AG20443 (cell line): ENCODE results near the gene ARPC5.
"Not testable (repeated sequence)": the region's sequence is repeated elsewhere in the genome, so short reads cannot be mapped to it uniquely, and the experiment has no call there.

Source experiments
- DNase-seq: peaks from one replicate; pipeline ENCODE4 v3.0.0; 2012; ENCODE audit warnings: low spot score, mixed read lengths

The ARPC5 gene

DNA sequence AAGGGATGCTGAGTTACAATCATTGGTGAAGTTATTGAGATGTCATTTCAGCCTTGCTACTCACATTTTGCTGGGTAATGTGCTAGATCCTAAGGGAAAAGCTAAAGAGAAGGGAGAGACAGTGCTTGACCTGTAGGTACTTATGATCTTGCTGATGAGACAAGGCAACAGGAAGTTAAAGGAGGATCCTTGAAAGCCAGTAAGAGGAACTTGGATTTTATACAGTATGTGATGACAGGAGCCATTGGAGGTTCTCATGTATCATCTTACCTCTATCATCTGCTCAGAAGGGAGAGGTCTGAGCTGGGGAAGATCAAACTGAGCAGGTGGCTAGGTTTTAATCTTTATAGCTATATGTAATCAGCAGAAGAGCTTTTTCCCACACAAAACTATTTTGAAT, 11.2 kb upstream of the ARPC5 start:
- no peak for DNase-seq

DNA sequence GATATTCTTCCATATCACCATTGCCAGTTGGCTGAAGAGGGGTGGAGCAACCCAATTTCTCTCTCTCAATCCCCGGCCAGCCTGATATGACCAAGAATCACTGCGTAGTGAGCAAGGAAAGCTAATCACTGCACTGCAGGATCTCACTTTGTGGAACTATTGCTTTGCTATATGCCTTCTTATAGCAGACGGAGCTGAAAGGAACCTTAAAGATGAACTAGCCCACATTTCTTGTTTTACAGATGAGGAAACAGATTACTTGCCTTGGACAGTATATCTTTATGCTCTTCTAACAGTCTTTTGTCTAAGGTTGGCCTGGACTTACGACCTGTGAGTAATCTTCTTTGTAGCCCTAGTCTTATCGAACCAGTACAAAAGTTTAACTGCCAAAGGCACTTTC, 9.9 kb upstream of the ARPC5 start:
- DNase-seq: no peak

DNA sequence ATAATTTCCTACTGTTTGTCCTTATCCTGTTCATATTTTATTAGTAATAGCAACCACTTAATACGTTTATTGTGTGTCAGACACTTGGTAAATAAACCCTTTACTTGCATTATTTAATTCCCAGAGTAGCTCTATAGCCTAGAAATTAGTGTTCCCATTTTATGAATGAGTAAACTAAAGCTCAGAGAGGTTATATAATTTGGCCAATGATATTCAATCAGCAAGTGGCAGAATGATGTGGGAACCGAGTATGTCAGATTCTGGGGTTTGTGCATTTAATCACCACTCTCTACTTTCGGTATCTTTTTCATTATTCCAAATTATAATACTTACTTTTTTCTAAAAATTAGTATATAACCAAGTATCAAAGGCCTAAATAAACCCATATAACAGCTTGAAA, 6.6 kb upstream of the ARPC5 start:
- DNase-seq: no peak

DNA sequence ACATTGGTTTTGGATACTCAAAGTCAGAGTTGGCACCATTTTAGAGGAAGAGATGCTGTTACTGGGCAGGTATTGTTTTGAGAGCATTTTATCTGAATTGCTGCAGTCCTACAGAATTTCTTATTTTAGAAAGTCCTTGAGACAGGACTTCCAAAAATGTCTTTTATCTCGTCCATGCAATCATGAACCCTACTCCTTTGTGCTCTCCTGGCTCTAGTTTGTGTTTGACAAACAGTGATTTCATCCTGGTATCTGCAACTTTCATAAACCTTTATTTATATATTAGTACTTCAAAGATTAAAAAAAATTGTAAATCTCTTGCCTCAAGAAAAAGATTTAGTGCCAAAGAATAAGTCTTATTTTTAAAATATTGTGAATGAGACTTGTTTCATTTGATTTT, 4.6 kb upstream of the ARPC5 start:
- no peak for DNase-seq

DNA sequence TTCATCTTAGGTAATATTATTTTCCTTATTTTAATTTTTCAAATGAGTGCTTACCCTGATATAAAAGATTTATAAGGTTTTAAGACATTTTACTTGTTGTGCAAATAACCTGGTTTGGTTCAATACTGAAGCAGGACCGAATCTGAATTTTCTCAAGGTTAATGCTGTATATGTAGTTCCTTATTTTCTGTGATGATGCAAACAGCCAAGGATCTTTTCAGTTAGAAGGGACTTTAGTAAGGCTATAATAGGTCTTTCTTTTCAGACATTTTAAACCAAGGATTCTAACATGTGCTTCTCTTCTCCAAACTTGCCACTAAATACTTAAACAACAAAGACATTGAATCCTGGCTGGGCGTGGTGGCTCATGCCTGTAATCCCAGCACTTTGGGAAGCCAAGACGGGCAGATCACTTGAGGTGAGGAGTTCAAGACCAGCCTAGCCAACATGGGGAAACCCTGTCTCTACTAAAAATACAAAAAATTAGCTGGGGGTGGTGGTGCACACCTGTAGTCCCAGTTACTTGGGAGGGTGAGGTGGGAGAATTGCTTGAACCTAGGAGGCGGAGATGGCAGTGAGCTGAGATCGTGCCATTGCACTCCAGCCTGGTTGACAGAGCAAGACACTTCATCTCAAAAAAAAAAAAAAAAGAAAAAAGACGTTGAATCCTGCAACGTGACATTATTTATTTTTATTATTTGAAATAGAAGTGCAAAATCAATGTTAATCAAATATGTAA, 3.2 kb upstream of the ARPC5 start:
- DNase-seq: no peak

DNA sequence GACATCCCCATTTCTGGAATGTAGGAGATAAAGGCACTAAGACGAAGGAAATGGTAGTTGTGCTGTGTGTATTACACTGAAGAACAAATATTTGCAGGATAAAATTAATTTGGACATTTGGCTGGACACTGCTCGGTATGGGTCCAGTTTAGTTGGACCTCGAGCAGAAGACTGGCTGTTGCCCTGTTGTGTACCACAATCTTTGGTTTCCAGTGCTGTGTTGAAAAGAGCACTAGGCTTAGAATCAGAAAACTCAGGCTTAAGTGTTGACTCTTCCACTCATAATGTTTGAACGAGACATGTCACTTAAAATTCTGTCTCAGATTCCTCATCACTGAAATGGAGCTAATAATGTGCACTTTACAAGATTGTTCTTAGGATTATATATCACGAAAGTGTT, 1.2 kb upstream of the ARPC5 start:
- no peak for DNase-seq

DNA sequence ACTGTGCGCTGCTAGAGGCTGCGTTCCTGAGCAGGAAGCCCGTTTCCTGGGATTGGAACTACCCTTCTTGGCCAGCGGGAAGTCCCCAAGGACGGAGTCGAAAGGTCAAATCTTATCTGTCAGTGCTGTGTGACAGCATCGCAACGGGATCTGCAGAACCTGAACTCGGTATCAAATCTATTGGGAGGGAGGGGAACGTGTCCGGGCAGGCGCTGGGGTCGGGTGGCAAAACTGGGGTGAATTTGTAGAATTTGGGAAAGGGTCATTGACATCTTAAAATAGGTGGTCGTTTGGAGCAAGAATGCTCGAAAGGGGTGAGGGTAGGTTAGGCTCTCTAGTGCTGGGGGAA, 725 bp upstream of the ARPC5 start:
- DNase-seq: no peak

DNA sequence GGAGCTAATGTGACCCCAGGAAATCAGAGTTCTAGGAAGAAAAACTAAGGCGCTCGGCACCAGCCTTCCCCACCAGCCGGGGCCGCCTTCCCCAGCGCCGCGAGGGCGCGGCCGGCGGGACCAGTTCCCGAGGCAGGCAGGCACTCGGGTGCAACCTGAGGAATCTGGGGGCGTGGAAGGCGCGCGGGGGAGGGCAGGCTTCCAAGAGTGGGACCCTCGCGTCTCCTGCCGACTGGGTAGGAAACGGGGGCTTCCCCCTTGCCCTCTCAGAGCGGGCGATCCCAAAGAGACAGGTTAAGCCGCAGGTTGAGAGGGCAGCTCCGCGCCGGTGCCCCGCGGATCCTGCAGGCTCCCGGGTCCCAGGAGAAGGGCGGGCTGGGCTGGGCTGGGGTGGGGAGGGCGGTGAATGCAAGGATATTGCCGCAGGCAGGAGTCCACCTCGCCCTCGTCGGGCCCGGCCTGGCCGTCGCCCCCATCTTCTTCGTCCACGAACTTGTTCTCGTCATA, 431 bp downstream of the ARPC5 start:
- DNase-seq: peak; percentile 45

DNA sequence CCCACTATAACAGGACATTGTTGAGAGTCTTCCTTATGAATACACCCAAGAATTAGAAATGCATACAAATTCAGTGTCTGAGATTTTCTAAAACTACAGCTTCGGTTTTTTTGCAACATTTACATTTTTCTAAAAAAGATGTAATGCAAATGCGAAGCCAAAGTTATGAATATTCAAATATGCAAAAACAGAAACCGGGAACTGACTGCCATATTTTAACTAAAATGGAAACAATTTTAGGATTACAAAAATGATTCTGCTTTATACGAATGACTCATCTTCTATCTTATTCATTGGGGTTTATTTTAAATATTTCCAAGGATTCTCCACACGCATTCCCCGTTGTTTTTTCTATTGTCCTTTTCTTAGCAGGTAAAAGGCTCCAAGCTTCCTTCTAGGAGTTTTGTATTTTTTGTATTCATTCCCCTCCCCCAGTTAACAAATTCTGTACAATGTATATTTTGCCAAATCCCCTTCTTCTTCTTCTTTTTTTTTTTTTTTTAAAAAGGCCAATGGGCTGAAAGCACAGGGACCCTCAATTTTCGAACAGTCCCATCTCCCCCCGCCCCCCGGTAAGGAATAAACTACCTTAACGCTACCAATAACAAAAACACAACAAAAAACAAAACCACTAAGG, 1.0 kb downstream of the ARPC5 start:
- DNase-seq: no peak

DNA sequence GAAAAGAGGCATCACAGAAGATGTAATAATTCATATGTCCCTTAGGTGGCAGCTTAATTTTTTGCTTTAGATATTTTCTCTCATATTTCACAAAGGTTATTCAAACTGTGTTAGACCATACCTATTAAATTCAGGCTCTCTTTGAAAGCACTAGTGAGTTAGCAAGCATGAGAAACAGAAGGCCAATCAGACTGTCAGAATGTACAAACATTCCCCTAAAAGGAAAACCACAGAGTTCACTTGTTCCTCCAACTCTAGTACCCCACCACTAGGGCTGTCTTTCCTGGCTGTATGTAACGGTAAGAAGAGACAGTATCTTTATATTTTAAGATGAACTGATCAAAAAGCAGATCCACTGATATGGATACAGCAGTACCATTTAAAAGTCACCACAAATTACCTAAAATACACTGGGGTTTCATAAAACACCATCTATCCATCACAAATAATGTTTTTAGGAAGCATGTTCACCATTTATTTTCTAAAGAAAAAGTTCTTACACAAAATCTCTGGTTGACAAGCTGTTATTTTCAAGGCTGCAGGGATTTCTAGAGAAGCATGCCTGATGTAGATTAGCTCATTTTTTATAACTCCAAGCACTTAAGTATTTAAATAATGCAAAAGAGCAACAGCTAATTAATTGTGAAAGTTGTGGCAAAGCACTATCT, 1.8 kb downstream of the ARPC5 start:
- DNase-seq: peak; percentile 47

DNA sequence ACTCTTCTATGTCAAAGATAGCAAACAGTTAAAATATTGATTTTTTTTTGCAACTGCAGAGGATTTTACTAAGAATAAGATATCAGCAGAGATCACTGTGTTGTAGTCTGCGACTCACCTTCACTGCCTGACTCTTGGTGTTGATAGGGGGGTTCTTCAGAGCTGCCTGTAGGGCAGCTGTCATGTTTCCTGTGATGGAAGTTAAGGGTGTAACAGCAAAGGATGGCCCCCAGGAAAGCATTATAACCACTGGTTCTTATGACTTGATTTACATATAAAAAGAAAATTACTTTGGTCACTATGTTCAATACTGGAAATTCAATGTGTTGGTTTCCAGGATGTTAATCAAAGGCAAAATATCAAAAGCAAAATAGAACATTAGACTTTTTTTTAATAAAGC, 2.6 kb downstream of the ARPC5 start:
- DNase-seq: no peak

DNA sequence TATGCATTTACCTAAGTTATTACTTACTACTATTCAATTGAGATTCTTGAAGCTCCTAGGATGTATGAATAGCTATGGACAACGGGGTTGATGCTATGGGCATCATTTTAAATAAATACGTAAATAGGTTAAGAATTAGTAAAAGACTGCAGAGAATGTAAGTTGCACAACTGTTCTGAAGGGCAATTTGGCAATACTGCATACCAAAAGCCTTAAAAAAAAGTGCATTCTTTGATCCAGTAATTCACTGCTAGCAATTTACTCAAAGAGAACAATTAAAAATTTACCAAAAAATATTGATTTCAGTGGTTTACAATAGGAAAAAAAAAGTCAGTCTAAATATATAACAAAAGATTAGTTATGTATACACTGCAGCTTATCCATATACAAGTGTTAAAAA, 3.5 kb downstream of the ARPC5 start:
- peak; percentile 33 for DNase-seq

DNA sequence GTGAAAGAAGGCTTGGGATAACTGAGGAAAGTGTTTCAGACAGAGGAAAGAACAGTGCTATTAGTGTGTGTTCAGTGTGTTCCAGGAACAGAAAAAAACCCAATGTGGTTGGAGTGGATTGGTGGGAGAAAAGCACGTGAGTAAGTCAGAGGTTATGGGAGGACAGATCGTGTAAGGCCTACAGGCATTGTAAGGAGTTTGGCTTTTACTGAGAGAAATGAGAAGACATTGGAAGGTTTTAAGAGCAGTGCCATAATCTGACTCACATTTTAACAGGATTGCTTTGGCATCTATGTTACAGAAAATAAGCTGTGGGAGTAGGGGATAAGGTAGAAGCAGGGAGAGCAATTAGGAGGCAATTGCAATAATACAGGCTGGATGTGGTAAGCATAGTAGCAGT, 4.8 kb downstream of the ARPC5 start:
- peak; percentile 45 for DNase-seq

DNA sequence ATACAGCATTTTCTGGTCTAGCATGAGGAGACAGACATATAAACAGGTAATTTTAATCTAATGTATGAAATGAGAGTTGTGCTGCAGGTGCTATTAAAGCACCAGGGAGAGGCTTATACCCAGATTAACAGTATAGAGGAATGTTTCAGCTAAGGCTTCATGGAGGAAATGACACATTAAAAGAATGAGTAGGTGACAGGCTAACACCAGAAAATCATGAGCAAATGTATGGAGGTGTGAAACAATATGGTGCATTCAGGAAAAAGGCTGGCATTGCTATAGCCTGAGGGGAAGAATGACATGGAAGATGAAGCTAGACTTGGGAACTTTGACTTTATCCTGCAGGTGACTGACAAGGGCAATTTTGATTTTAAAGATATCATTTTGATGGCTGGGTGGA, 7.0 kb downstream of the ARPC5 start:
- no peak for DNase-seq

DNA sequence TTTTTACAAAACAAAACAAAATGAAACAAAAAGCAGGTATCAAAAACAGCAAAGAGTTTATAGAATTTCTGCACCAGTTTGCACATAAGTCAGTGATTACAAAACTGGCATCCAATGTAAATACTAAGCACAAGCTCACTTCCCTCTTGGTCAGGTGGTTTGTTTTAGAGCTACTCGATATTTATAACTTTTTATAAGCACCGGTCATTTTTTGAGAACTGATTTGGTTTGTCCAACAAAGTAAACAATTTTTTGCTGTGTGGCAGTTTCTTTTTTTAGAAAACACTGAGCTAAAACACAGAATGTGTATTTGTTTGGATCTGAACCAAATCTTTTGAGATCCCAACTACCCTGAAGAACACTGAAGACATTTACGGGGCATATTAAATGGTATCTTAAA, 9.3 kb downstream of the ARPC5 start:
- not testable (repeated sequence) for DNase-seq

DNA sequence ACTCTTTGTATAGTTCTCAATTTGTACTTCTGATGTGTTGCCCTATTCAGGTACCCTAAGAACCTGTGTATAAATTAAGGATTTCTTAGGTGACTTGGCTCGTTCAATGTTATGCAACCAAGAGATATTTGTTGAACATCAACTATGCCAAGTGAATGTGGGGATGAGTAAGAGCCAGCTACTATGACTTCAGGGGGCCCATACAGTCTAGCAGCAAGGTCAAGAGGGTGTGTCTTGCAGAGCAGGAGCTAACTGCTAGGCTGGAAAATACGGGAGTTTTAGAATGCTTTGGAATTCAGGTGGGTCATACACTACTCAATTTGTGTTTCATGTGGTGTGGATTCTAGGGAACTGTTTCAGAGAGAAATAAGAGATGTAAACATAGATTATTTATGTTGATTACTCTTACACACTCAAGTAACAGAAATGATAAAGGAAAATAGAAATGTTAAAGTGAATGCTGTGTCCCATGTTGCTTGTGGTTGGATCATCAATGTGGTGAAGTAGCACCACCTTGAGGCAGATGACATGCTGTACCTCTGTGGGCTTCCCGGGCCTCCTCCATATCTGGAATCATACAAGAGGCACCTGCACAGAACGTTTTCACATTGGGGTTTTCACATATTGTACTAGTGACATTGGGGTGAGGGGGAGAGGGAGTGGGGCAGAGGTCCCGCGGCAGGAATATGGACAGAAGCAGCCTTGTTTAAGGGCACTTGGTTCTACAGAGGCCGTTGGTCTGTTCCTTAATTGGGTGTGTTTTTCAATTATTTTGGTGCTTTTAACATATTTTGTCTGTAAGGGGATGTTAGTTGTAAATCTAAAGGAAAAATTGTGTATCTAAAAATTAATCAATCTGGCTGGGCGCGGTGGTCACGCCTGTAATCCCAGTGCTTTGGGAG, 12.4 kb downstream of the ARPC5 start:
- DNase-seq: peak; percentile 42

DNA sequence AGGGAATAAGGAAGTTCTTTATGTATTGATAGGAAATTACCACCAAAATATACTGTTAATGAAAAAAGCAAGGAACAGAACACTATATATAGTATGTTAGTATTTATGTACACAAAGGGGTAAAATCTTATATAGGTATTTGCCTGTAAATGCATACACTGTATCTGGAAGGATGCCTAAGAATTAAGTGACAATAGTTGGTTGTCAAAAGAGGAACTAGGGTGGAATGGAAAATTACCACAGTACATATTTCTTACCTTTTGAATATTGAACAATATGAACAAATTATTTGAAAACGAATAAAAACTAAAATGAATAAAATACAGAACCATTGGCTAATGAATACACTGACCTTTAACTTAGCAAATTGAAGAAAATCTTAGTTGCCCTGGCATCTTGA, 13.6 kb downstream of the ARPC5 start:
- DNase-seq: no peak

DNA sequence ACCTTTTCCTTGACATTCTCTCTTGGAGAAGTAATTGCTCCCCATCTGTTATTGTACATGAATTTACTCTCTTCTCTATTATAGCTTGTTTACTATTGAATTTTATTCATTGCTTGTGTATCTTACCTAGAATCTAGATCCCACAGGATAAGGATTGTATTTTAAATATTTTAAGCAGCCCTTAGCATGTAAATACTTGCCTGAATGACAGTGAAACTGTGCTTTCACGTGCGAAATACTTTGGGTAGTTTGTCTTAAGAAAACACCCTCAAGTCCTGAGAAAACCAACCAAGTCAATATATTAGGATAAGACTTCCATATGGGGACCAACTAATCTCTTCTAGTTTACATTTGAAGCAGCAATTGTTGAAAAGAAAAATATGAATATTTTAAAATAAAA, 15.3 kb downstream of the ARPC5 start:
- DNase-seq: no peak

DNA sequence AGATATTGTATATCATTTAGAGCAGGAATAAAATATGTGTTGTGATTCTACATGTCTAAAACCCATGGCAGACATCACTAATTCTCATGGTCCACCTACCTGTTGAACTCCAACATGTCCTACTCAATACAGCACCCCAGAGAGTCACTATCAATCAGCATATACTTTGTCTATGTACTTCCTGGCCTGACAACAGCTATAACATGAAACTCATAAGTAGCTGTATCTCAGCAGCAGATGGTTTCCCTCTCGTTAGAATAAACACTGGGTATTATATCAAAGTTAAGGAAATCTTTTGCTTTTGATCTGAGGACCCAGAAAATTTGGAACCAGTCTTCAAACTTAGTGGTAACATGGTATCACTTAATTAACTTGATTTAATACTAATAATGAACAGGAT, 15.8 kb downstream of the ARPC5 start:
- no peak for DNase-seq

DNA sequence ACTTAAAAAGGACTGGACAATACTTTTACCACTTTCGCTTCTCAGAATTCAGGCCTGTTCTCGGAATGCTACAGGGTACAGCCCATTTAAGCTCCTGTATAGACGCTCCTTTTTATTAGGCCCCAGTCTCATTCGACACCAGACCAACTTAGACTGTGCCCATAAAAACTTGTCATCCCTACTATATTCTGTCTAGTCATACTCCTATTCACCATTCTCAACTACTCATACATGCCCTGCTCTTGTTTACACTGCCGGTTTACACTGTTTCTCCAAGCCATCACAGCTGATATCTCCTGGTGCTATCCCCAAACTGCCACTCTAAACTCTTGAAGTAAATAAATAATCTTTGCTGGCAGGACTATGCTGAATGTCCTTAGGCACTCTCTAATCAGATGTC, 17.4 kb downstream of the ARPC5 start:
- DNase-seq: not testable (repeated sequence)

DNA sequence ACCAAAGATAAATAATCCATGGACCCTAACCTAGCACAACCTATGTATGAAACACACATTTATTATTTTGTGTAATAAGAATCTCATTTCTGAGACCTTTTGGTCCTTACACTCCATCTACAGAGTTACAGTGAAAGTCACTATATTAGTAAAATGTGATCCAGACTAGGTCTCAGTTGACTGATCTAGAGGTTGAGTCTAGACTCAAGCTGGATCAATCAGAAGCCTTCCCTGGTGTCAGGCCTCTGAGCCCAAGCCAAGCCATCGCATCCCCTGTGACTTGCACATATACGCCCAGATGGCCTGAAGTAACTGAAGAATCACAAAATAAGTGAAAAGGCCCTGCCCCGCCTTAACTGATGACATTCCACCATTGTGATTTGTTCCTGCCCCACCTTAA, 22.6 kb downstream of the ARPC5 start:
- not testable (repeated sequence) for DNase-seq

DNA sequence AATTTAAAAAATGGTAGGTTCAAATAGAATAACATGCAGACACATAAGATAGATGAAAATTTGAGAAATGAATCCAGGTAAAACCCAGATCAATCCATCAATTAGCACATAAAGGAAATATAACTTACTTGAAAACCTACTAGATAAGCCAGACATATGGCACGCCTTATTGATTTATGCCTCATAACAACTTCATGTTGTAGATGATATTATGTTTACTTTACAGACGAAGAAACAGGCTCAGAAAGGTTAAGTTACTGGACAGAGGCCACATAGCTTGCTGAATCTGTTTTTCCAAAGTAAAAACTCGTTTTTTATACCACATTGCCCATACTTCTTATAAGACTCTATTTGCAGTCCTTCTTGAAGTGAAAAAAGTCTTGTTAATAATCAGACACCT, 23.2 kb downstream of the ARPC5 start:
- no peak for DNase-seq
